H1 (cell line): ENCODE measurements around the gene LRCH1. TPM values are rescaled to one million over a fixed set of nuclear protein-coding genes. Genes with fewer than 3 reads are reported as not detected.

Experiments used
- CTCF ChIA-PET: fragments of 300-600 bp; sonication (Branson Sonifier 250); formaldehyde crosslinking; loops from one replicate; lab custom pipeline; 2021; ENCODE audit not compliant: partially characterized antibody; lab: Charles Lee
- POLR2A ChIA-PET: fragments of 300-600 bp; sonication (Branson Sonifier 250); formaldehyde crosslinking; loops from one replicate; lab custom pipeline; 2021; ENCODE audit warnings: inconsistent platforms; ENCODE audit not compliant: partially characterized antibody; lab: Charles Lee
- DNase-seq, 2 experiments: peaks; one replicate each; pipeline versions ENCODE4 v3.0.0 to v3.0.0-alpha.2; 2010 to 2022; ENCODE audit warnings: low spot score in 2 of 2, low read depth in 1 of 2, mixed read lengths in 1 of 2
- FAIRE-seq: peaks from 2 replicates; lab custom pipeline; 2011; peaks lifted over from hg19 to GRCh38; lab: Jason Lieb, UNC
- H2AFZ ChIP-seq: 2 replicates; pipeline ENCODE4 v1.8.1; 2012; ENCODE audit warnings: low read length, inconsistent platforms
- H2AK5ac ChIP-seq: 2 replicates; pipeline ENCODE4 v1.6.1; 2013; ENCODE audit warnings: low read depth, low read length
- H2BK120ac ChIP-seq: replicated peaks from 2 replicates; pipeline ENCODE3; 2013; ENCODE audit warnings: low read depth, low read length, inconsistent platforms
- H2BK12ac ChIP-seq: 2 replicates; pipeline ENCODE4 v1.6.1; 2013; ENCODE audit warnings: low read depth, low read length
- H2BK15ac ChIP-seq: 2 replicates; pipeline ENCODE4 v1.6.1; 2013; ENCODE audit warnings: low read length
- H2BK20ac ChIP-seq: 2 replicates; pipeline ENCODE4 v1.6.1; 2013; ENCODE audit warnings: low read length
- H2BK5ac ChIP-seq: 2 replicates; pipeline ENCODE4 v1.6.1; 2013; ENCODE audit warnings: low read depth, low read length
- H3K14ac ChIP-seq: 2 replicates; pipeline ENCODE4 v1.6.1; 2013; ENCODE audit warnings: inconsistent platforms; ENCODE audit not compliant: insufficient read length
- H3K18ac ChIP-seq: 2 replicates; pipeline ENCODE4 v1.6.1; 2013; ENCODE audit warnings: low read length; ENCODE audit errors: extremely low read depth
- H3K23ac ChIP-seq: 2 replicates; pipeline ENCODE4 v1.6.1; 2013; ENCODE audit warnings: inconsistent platforms; ENCODE audit not compliant: insufficient read length
- H3K23me2 ChIP-seq: 2 replicates; pipeline ENCODE4 v1.6.1; 2013; ENCODE audit warnings: low read depth, low read length
- H3K27ac ChIP-seq: 2 replicates; pipeline ENCODE4 v1.6.1; 2011; ENCODE audit warnings: low read depth, low read length, inconsistent platforms
- H3K27me3 ChIP-seq, 4 experiments: replicated peaks in 1 of 4; 1 replicate in 1 of 4; 2 replicates in 3 of 4; pipeline versions ENCODE4 v1.6.1 to v1.8.1; 2011 to 2013; ENCODE audit warnings: low read length in 3 of 4, mild to moderate bottlenecking in 3 of 4, inconsistent platforms in 2 of 4, mixed read lengths in 2 of 4, moderate library complexity in 1 of 4; ENCODE audit not compliant: control insufficient read depth in 3 of 4, insufficient read depth in 3 of 4; ENCODE audit errors: extremely low read depth in 1 of 4
- H3K36me3 ChIP-seq, 4 experiments: 2 replicates each; pipeline versions ENCODE4 v1.6.1 to v1.8.1; 2011 to 2013; ENCODE audit warnings: mild to moderate bottlenecking in 4 of 4, low read length in 3 of 4, moderate library complexity in 2 of 4, control low read depth in 1 of 4, inconsistent platforms in 1 of 4; ENCODE audit not compliant: insufficient read depth in 4 of 4, control insufficient read depth in 2 of 4
- H3K4ac ChIP-seq: replicated peaks from 2 replicates; pipeline ENCODE3; 2013; ENCODE audit warnings: low read length, low read depth, mixed read lengths, inconsistent platforms; ENCODE audit not compliant: insufficient read length
- H3K4me1 ChIP-seq, 4 experiments: replicated peaks in 1 of 4; 1 replicate in 1 of 4; 2 replicates in 3 of 4; pipeline versions ENCODE4 v1.6.1 to v1.8.1; 2011 to 2013; ENCODE audit warnings: low read length in 3 of 4, inconsistent platforms in 2 of 4, mixed read lengths in 1 of 4; ENCODE audit not compliant: insufficient read depth in 4 of 4, control insufficient read depth in 3 of 4
- H3K4me2 ChIP-seq, 2 experiments: 2 replicates each; pipeline versions ENCODE4 v1.6.1 to v1.8.1; 2011 to 2013; ENCODE audit warnings: low read depth in 2 of 2, low read length in 2 of 2, control low read depth in 1 of 2, inconsistent platforms in 1 of 2, mild to moderate bottlenecking in 1 of 2; ENCODE audit not compliant: insufficient read depth in 1 of 2
- H3K4me3 ChIP-seq, 4 experiments: fragments of 200-600, 300-600 bp in 1 of 4; sonication (generic), shearing (Covaris generic), sonication (Bioruptor Twin) in 1 of 4; 2 replicates each; pipeline versions ENCODE4 v1.5.1 to v1.8.1; 2011 to 2016; ENCODE audit warnings: low read length in 4 of 4, low read depth in 3 of 4, control low read depth in 2 of 4, inconsistent platforms in 2 of 4, mild to moderate bottlenecking in 2 of 4, mixed read lengths in 1 of 4, moderate library complexity in 1 of 4; ENCODE audit not compliant: insufficient read depth in 2 of 4; ENCODE audit errors: extremely low read depth in 1 of 4
- H3K56ac ChIP-seq: replicated peaks from 2 replicates; pipeline ENCODE3; 2013; ENCODE audit warnings: low read depth, mild to moderate bottlenecking, mixed read lengths, low read length, inconsistent platforms; ENCODE audit not compliant: insufficient read length
- H3K79me1 ChIP-seq: 2 replicates; pipeline ENCODE4 v1.6.1; 2013; ENCODE audit warnings: low read depth, low read length, control low read depth
- H3K79me2 ChIP-seq, 2 experiments: 2 replicates each; pipeline versions ENCODE4 v1.6.1 to v1.8.1; 2012 to 2013; ENCODE audit warnings: low read length in 2 of 2, mild to moderate bottlenecking in 2 of 2, inconsistent platforms in 1 of 2; ENCODE audit not compliant: insufficient read depth in 2 of 2, control insufficient read depth in 1 of 2
- H3K9ac ChIP-seq, 4 experiments: replicated peaks in 1 of 4; 1 replicate in 1 of 4; 2 replicates in 3 of 4; pipeline versions ENCODE4 v1.6.1 to v1.8.1; 2011 to 2013; ENCODE audit warnings: low read depth in 3 of 4, low read length in 3 of 4, control low read depth in 2 of 4, mild to moderate bottlenecking in 2 of 4, moderate library complexity in 2 of 4, inconsistent platforms in 1 of 4; ENCODE audit errors: extremely low read depth in 1 of 4
- H3K9me3 ChIP-seq, 2 experiments: 2 replicates each; pipeline versions ENCODE4 v1.6.1 to v1.8.1; 2012 to 2013; ENCODE audit warnings: mild to moderate bottlenecking in 2 of 2, moderate library complexity in 2 of 2, control low read depth in 1 of 2, inconsistent platforms in 1 of 2, low read depth in 1 of 2, low read length in 1 of 2, mixed read lengths in 1 of 2; ENCODE audit not compliant: insufficient read depth in 2 of 2
- H4K20me1 ChIP-seq, 2 experiments: replicated peaks in 1 of 2; 2 replicates each; pipeline versions ENCODE3 to v1.8.1; 2011 to 2013; ENCODE audit warnings: inconsistent platforms in 2 of 2, low read length in 2 of 2, mild to moderate bottlenecking in 1 of 2; ENCODE audit not compliant: insufficient read depth in 2 of 2, control insufficient read depth in 1 of 2
- H4K5ac ChIP-seq: 2 replicates; pipeline ENCODE4 v1.6.1; 2013; ENCODE audit warnings: low read length, low read depth, mixed read lengths, inconsistent platforms; ENCODE audit not compliant: insufficient read length
- H4K8ac ChIP-seq: 2 replicates; pipeline ENCODE4 v1.8.0; 2013; ENCODE audit warnings: mild to moderate bottlenecking, moderate library complexity, low read length, inconsistent platforms; ENCODE audit not compliant: insufficient read depth; ENCODE audit errors: extremely low read depth
- H4K91ac ChIP-seq: replicated peaks from 2 replicates; pipeline ENCODE3; 2013; ENCODE audit warnings: low read length, mixed read lengths, inconsistent platforms; ENCODE audit not compliant: insufficient read length
- BACH1 ChIP-seq: IDR thresholded peaks from 2 replicates; pipeline ENCODE4 v1.6.1; 2012; ENCODE audit warnings: low read length, improper control_type of control experiment
- CBX5 ChIP-seq: fragments of 300-800, 300-1000 bp; sonication (generic); IDR thresholded peaks from 2 replicates; pipeline ENCODE4 v1.7.1; 2016; ENCODE audit warnings: antibody characterized with exemption, low read length, low read depth
- CEBPB ChIP-seq: IDR thresholded peaks from 2 replicates; pipeline ENCODE4 v1.6.1; 2012; ENCODE audit warnings: low read depth, low read length
- HDAC2 ChIP-seq, 2 experiments: fragments of 300-600 bp in 1 of 2; sonication (generic) in 1 of 2; IDR thresholded peaks; 2 replicates each; pipeline ENCODE4 v1.6.1; 2011 to 2012; ENCODE audit warnings: low read depth in 2 of 2, low read length in 2 of 2, mild to moderate bottlenecking in 2 of 2, moderate library complexity in 2 of 2, borderline replicate concordance in 1 of 2, inconsistent platforms in 1 of 2
- NRF1 ChIP-seq: IDR thresholded peaks from 2 replicates; pipeline ENCODE4 v1.6.1; 2011; ENCODE audit warnings: mild to moderate bottlenecking, low read depth, low read length, improper control_type of control experiment
- TEAD4 ChIP-seq: IDR thresholded peaks from 2 replicates; pipeline ENCODE4 v1.6.1; 2012; ENCODE audit warnings: low read depth, low read length, inconsistent platforms, mixed read lengths
- USF2 ChIP-seq: IDR thresholded peaks from 2 replicates; pipeline ENCODE4 v1.6.1; 2011; ENCODE audit warnings: low read length, improper control_type of control experiment
- WGBS, 2 experiments: shearing (Covaris generic) in 1 of 2; methylation state at CpG; one replicate each; pipeline versions ENCODE4 v1.1.6 to v1.1.7; 2013 to 2015; ENCODE audit warnings: low lambda C conversion rate in 2 of 2, mixed read lengths in 2 of 2, inconsistent platforms in 1 of 2, low coverage in 1 of 2, missing lambda C conversion rate in 1 of 2; ENCODE audit not compliant: insufficient replicate concordance in 2 of 2, insufficient coverage in 1 of 2, insufficient read length in 1 of 2; ENCODE audit errors: extremely low coverage in 1 of 2, missing lambda C conversion rate in 1 of 2; 5-methylcytosine and 5-hydroxymethylcytosine counted together
- polyA plus RNA-seq, 7 experiments: library from polyadenylated mRNA; depleted of rRNA in 3 of 7; stranded (reverse) in 5 of 7; unstranded in 2 of 7; fragments of >200 nt in 5 of 7; fragments of 200-250 nt in 2 of 7; gene quantifications; 1 replicate in 5 of 7; 2 replicates in 1 of 7; 4 replicates in 1 of 7; pipeline versions ENCODE4 v1.2.1 to v1.2.3, GENCODE V29; 2011 to 2013; ENCODE audit warnings: missing spikeins in 2 of 7, mixed read lengths in 2 of 7
- total RNA-seq: library from RNA; stranded (reverse); fragmentation: NEBNext Ultra II Directional; extraction: Animal tissue kit (Norgen Biotek cat#: 25700); gene quantifications from 2 replicates; pipeline ENCODE4 v1.2.1, GENCODE V29; 2021

The LRCH1 gene
- total and polyA plus RNA-seq, 2 of the 8 experiments (the other 6 are each of a cell fraction or from before 2014, with no cell fraction given) = 3.0 to 10.1 TPM

- Histone ChIP-seq H2BK20ac (no peak overlapping the region), H3K9ac (no peak overlapping the region), H3K23me2 (no peaks in the 10 kb centered on the region), H2BK12ac (peak overlapping the region; percentile 46; the same call in 1 of the 2 replicates), H3K4me2 (no peak overlapping the region), H3K4me1 (no peaks in the 10 kb centered on the region), H3K36me3 (no peaks in the 10 kb centered on the region), H2BK5ac (no peak overlapping the region), H3K14ac (no peak overlapping the region), H2BK15ac (no peak overlapping the region), H3K27ac (no peak overlapping the region), H3K9me3 (no peaks in the 10 kb centered on the region), H3K56ac (no peak overlapping the region), H4K5ac (no peak overlapping the region), H3K79me1 (no peaks in the 10 kb centered on the region), H4K91ac (no peak overlapping the region), H3K18ac (no peak overlapping the region), H3K23ac (no peak overlapping the region), H2BK120ac (no peak overlapping the region), H3K4ac (no peak overlapping the region), H3K27me3 (no peaks in the 10 kb centered on the region), H4K20me1 (no peaks in the 10 kb centered on the region), H3K4me3 (no peak overlapping the region), H4K8ac (no peak overlapping the region), H2AFZ (no peak overlapping the region), H2AK5ac (no peak overlapping the region), H3K79me2 (no peaks in the 10 kb centered on the region)
- ChIA-PET POLR2A (interaction anchor here (1.5 kb wide), 1 partner anchor 8 kb away, joined by 3 read pairs; no protein-coding TSS in a partner anchor), CTCF (interaction anchor here (1.0 to 1.2 kb wide), 3 partner anchors 10 to 203 kb away, joined by 3 to 7 read pairs (median 3); no protein-coding TSS in a partner anchor)
- WGBS, 2 experiments = 89% methylated on average over 6 of the region's 6 CpGs; no CpG with 5 or more reads in 1 of the 2 experiments
- no peak for TF ChIP-seq HDAC2 (IDR thresholded peaks at IDR 0.05; ENCODE audit: borderline replicate concordance in 1 of 2, low read depth in 2 of 2, low read length in 2 of 2)
- TF ChIP-seq BACH1 = no peak
- no peak for TF ChIP-seq TEAD4
- no peak for TF ChIP-seq USF2
- TF ChIP-seq CEBPB = no peak
- no peak for TF ChIP-seq NRF1
- no peak for TF ChIP-seq CBX5
- FAIRE-seq (no peak), DNase-seq (no peak)
These were observed 200.9 kb downstream of the LRCH1 start for GRCh38 chr13:46753917-46754316.
